ENCODE results near the gene GPC5.

DNA sequence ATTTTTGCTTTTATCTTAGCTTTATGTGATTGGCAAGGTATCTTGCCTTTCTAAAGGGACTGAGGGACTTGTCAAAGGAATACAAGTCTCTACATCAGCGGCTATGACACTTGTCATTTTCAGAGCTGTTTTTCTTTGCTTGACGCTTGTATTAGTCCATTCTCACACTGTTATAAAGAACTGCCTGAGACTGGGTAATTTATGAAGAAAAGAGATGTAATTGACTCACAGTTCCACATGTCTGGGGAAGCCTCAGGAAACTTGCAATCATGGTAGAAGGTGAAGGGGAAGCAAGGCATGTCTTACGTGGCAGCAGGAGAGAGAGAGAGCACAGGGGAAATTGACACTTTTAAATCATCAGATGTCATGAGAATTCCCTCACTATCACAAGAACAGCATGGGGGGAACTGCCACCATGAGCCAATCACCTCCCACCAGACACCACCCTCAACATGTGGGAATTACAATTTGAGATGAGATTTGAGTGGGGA, 128.2 kb downstream of the GPC5 start:
- TF ChIP-seq, protein P1, sequence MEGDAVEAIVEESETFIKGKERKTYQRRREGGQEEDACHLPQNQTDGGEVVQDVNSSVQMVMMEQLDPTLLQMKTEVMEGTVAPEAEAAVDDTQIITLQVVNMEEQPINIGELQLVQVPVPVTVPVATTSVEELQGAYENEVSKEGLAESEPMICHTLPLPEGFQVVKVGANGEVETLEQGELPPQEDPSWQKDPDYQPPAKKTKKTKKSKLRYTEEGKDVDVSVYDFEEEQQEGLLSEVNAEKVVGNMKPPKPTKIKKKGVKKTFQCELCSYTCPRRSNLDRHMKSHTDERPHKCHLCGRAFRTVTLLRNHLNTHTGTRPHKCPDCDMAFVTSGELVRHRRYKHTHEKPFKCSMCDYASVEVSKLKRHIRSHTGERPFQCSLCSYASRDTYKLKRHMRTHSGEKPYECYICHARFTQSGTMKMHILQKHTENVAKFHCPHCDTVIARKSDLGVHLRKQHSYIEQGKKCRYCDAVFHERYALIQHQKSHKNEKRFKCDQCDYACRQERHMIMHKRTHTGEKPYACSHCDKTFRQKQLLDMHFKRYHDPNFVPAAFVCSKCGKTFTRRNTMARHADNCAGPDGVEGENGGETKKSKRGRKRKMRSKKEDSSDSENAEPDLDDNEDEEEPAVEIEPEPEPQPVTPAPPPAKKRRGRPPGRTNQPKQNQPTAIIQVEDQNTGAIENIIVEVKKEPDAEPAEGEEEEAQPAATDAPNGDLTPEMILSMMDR (IDR thresholded peaks at IDR 0.05; ENCODE audit: control extremely low read depth in 1 of 3, insufficient read depth in 1 of 3, low read depth in 1 of 3, low read length in 3 of 3), result no peak
- no peak for TF ChIP-seq JUND (IDR thresholded peaks at IDR 0.05; ENCODE audit: low read length)
- TF ChIP-seq CHD2 (IDR thresholded peaks at IDR 0.05; ENCODE audit: low read length), result no peak
- no peak for TF ChIP-seq CBX5 (IDR thresholded peaks at IDR 0.05; ENCODE audit: low read depth, low read length)

All from H1 (cell line).